HEK293T (cell line): ENCODE data around the gene MCRIP2.

Experiments
- ARNT ChIP-seq: fragments of 450-650 bp; IDR thresholded peaks from 2 replicates; pipeline ENCODE4 v1.6.1; 2017; ENCODE audit warnings: mild to moderate bottlenecking
- ELF4 ChIP-seq: fragments of 450-650 bp; IDR thresholded peaks from 2 replicates; pipeline ENCODE4 v1.6.1; 2017; ENCODE audit warnings: antibody characterized with exemption
- HDGF ChIP-seq: fragments of 450-650 bp; IDR thresholded peaks from 2 replicates; pipeline ENCODE4 v1.6.1; 2017; ENCODE audit warnings: antibody characterized with exemption, borderline replicate concordance
- NFRKB ChIP-seq: fragments of 450-650 bp; IDR thresholded peaks from 2 replicates; pipeline ENCODE4 v1.6.1; 2016; ENCODE audit warnings: mild to moderate bottlenecking, moderate library complexity
- SP1 ChIP-seq: fragments of 450-650 bp; IDR thresholded peaks from 2 replicates; pipeline ENCODE4 v1.6.1; 2017
- SUZ12 ChIP-seq: fragments of 450-650 bp; IDR thresholded peaks from 2 replicates; pipeline ENCODE4 v1.6.1; 2016; ENCODE audit warnings: mild to moderate bottlenecking

GRCh38 chr16:666572-666971 is 24.9 kb downstream of the MCRIP2 start:
- no peak for TF ChIP-seq ELF4
- no peak for TF ChIP-seq HDGF
- no peak for TF ChIP-seq ARNT
- no peak for TF ChIP-seq NFRKB
- no peak for TF ChIP-seq SUZ12
- TF ChIP-seq SP1 = no peak
